D721Med (cell line): ENCODE measurements around the gene FRMD1.

Source experiments
- DNase-seq: peaks from one replicate; pipeline ENCODE4 v3.0.0; 2011; ENCODE audit warnings: low spot score; ENCODE audit not compliant: insufficient read length
- FAIRE-seq: peaks from 2 replicates; lab custom pipeline; 2011; peaks lifted over from hg19 to GRCh38; lab: Jason Lieb, UNC
- TF ChIP-seq, protein P1 (sequence below): IDR thresholded peaks from 2 replicates; pipeline ENCODE4 v1.5.1; 2012; ENCODE audit warnings: mild to moderate bottlenecking, control low read depth; ENCODE audit not compliant: insufficient read depth; ENCODE audit errors: missing control alignments

Gene FRMD1

DNA sequence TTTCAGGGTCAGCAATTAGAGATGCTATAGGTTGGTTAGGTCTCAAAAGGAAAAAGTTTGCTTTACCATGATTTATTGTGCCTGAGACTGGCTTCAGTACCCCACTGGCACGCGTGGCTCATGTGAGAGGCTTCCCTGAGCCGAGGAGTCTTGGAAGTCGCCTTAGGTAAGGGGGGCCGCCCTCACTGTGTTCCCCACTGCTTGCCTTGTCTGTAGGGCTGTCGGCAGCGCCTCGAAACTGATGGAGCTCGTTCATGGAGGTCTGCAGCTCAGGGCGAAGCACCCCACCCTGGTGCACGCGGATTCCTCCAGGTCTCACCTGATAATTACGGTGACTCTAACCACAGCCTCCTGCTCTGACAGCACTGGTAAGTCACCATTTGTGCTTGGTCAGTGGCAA, 39.2 kb downstream of the FRMD1 start:
- DNase-seq (no peak), FAIRE-seq (no peak)
- TF ChIP-seq, protein P1, sequence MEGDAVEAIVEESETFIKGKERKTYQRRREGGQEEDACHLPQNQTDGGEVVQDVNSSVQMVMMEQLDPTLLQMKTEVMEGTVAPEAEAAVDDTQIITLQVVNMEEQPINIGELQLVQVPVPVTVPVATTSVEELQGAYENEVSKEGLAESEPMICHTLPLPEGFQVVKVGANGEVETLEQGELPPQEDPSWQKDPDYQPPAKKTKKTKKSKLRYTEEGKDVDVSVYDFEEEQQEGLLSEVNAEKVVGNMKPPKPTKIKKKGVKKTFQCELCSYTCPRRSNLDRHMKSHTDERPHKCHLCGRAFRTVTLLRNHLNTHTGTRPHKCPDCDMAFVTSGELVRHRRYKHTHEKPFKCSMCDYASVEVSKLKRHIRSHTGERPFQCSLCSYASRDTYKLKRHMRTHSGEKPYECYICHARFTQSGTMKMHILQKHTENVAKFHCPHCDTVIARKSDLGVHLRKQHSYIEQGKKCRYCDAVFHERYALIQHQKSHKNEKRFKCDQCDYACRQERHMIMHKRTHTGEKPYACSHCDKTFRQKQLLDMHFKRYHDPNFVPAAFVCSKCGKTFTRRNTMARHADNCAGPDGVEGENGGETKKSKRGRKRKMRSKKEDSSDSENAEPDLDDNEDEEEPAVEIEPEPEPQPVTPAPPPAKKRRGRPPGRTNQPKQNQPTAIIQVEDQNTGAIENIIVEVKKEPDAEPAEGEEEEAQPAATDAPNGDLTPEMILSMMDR = no peak

DNA sequence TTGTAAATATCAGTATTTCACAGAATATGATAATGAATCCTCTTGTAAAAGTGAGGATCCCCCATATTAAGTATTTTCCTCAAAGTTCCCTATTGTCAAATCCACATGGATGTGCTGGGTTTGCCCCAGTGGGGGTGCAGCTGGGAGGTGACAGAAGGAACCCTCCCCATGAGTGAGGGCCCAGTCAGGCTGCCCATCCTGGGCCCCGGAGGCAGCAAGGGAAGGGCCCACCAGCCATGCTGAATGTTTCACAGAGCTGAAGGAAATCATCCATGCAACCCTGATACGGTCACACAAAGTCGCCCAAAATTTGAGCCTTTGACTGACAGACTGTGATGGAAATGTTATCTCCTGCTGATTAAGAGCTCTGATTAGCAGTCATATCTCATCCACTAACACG, 39.7 kb downstream of the FRMD1 start:
- FAIRE-seq (no peak), DNase-seq (no peak)

DNA sequence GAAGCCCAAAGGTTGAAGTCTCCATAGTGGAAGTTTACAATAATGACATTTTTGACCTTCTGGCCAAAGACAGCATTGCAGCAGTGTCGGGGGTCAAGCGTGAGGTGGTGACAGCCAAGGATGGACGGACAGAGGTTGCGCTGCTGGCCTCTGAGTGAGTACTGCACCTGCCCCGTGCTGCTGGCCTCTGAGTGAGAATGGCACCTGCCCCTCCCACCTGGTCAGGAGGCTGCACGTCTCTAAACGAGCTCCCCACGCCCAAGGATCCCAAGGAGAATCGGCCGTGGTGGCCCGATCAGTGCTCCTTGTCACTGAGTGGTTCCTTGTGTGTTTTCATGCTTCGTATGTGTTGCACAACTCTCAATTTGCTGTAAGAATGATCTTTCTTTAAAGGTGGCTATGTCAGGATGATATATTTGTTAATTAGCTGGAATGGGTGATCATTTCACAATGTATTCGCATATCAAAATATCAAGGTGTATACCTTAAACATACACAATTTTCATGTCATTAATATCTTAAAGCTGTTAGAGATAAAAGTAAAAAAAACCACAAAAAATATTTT, 40.4 kb downstream of the FRMD1 start:
- TF ChIP-seq, protein P1 = no peak
- no peak for DNase-seq
- no peak for FAIRE-seq

More for the DNA sequence above, 39.7 kb downstream of the FRMD1 start:
- TF ChIP-seq, protein P1 = no peak

DNA sequence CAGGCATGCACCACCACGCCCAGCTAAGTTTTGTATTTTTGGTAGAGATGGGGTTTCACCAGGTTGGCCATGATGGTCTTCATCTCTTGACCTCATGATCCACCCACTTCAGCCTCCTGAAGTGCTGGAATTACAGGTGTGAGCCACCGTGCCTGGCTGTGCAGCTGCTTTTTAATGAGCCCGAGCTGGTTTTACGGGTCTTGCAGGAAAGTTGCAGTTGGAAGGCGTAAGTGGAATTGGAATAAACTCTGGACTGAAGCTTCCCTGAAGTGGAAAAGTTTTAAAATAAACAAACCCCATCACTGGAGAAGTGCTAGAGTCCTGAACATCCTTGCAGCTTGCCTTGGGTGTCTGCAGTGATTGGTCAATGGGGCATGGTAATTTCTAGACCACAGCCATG, 41.2 kb downstream of the FRMD1 start:
- no peak for DNase-seq
- TF ChIP-seq, protein P1 = no peak
- no peak for FAIRE-seq

DNA sequence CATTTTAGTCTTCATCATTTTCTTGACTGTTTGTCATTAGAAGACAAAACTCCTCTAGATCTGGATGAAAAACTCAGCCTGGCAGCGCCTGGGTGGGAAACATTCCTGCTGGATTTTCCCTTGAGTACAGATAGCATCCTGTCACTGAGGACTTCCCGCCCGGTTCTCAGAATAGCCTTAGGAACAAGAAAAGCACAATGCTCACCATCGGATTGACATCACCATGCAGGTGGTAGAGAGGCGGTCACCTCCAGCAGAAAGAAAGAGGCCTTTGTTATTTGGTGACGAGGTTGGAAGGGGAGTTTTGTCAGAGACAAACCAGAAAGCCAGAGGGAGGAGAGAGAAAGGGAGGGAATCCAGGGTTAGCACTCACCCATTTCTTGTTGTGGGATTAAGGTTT, 41.8 kb downstream of the FRMD1 start:
- DNase-seq = no peak
- no peak for FAIRE-seq
- TF ChIP-seq, protein P1 = no peak

DNA sequence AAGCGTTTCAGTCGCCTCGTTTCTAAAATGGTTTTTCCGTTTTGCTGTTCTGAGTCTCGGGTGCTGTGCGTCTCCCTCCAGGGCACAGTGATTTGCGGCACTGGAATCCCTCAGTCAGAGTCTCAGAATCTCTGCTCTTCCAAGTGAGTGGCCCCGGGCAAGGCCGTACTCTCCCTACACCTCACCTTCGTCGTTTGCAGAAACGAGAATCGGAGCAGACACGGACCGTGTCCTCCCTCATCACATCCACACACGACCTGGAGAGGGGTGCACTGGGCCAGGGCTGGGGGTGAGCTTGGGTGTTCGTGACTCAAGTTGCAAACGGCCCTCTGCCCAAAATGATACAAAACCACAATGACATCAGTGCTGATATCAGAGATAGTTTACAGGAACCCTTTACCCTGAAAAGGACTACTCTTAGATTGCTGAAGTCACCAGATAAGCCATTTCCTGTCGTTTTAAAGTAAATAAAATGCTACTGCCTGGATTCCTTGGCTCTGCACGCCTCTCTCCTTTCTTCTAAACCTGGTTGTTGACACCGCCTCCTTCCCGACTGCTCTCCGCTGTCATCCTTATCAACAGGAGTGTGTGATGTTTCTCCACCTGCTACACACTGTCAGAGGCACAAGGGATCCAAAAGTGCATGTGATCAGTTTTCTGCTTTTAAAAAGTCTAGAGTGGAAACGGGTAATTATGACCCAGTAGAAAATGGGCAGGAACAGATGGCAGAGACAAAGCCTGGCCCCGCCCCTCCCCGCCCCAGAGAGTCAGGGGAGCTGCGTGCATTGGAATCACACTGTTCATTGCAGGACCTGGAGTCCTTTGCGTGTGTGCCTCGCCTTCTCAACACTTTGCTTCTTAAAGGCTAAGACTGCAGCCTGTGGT, 43.1 kb downstream of the FRMD1 start:
- TF ChIP-seq, protein P1 = no peak
- FAIRE-seq (no peak), DNase-seq (no peak)
